Endothelial cell of umbilical vein (primary cell): ENCODE data around the gene AKAP17A. TPM values are rescaled to one million over a fixed set of nuclear protein-coding genes. Genes with fewer than 3 reads are reported as not detected.

Experiments used
- BruUV-seq: library from RNA; stranded (reverse); fragments of 400-500 nt; replicated peaks from 2 replicates; lab custom pipeline; 2021; lab: Mats Ljungman, UMichigan
- CTCF ChIA-PET: fragments of 300-600, 350-600 bp; sonication (Branson Sonifier 250); formaldehyde crosslinking; loops from one replicate; lab custom pipeline; 2021; ENCODE audit warnings: antibody characterized with exemption, inconsistent platforms; lab: Charles Lee
- POLR2A ChIA-PET: fragments of 300-600, 350-600 bp; sonication (Branson Sonifier 250); formaldehyde crosslinking; loops from one replicate; lab custom pipeline; 2021; ENCODE audit warnings: antibody characterized with exemption, inconsistent platforms; lab: Charles Lee
- DNase-seq: peaks from one replicate; pipeline ENCODE4 v3.0.0-alpha.2; 2011; ENCODE audit warnings: low read depth, low spot score
- FAIRE-seq: peaks from 2 replicates; lab custom pipeline; 2011; peaks lifted over from hg19 to GRCh38; lab: Jason Lieb, UNC
- H2AFZ ChIP-seq: 2 replicates; pipeline ENCODE4 v1.6.0; 2012; ENCODE audit warnings: low read depth, low read length, control low read depth, inconsistent platforms
- H3K27ac ChIP-seq: 2 replicates; pipeline ENCODE4 v1.5.1; 2011; ENCODE audit warnings: low read depth, mild to moderate bottlenecking, control low read depth, low read length, moderate library complexity; ENCODE audit not compliant: insufficient read depth
- H3K27me3 ChIP-seq, 2 experiments: 2 replicates each; pipeline versions ENCODE4 v1.6.0 to v1.6.1; 2011; ENCODE audit warnings: low read length in 2 of 2, mixed read lengths in 1 of 2; ENCODE audit not compliant: control insufficient read depth in 2 of 2, insufficient read depth in 2 of 2
- H3K36me3 ChIP-seq, 2 experiments: 2 replicates in 1 of 2; 3 replicates in 1 of 2; pipeline ENCODE4 v1.5.1; 2011; ENCODE audit warnings: low read length in 2 of 2, mild to moderate bottlenecking in 1 of 2, moderate library complexity in 1 of 2; ENCODE audit not compliant: control insufficient read depth in 2 of 2, insufficient read depth in 2 of 2; ENCODE audit errors: extremely low read depth in 1 of 2
- H3K4me1 ChIP-seq: 3 replicates; pipeline ENCODE4 v1.5.1; 2011; ENCODE audit warnings: mild to moderate bottlenecking, low read length; ENCODE audit not compliant: control insufficient read depth, insufficient read depth; ENCODE audit errors: extremely low read depth
- H3K4me2 ChIP-seq: 2 replicates; pipeline ENCODE4 v1.6.1; 2011; ENCODE audit warnings: low read length, control low read depth, mixed read lengths; ENCODE audit not compliant: insufficient read depth
- H3K4me3 ChIP-seq, 3 experiments: fragments of 200-600 bp in 1 of 3; sonication (generic), shearing (Covaris generic) in 1 of 3; replicated peaks in 1 of 3; 2 replicates each; pipeline ENCODE4 v1.5.1; 2011 to 2016; ENCODE audit warnings: control low read depth in 3 of 3, low read length in 3 of 3, mild to moderate bottlenecking in 2 of 3, inconsistent platforms in 1 of 3, low read depth in 1 of 3, moderate library complexity in 1 of 3; ENCODE audit not compliant: insufficient read depth in 1 of 3
- H3K79me2 ChIP-seq: 2 replicates; pipeline ENCODE4 v1.6.0; 2012; ENCODE audit warnings: low read length, inconsistent platforms; ENCODE audit not compliant: control insufficient read depth, insufficient read depth
- H3K9ac ChIP-seq: replicated peaks from 2 replicates; pipeline ENCODE3; 2011; ENCODE audit warnings: low read length, control low read depth; ENCODE audit not compliant: insufficient read depth; ENCODE audit errors: extremely low read depth
- H3K9me1 ChIP-seq: replicated peaks from 3 replicates; pipeline ENCODE4 v1.6.0; 2011; ENCODE audit warnings: mild to moderate bottlenecking, low read length; ENCODE audit not compliant: control insufficient read depth, insufficient read depth; ENCODE audit errors: extremely low read depth
- H3K9me3 ChIP-seq: replicated peaks from 2 replicates; pipeline ENCODE4 v1.5.1; 2012; ENCODE audit warnings: low read length, inconsistent platforms; ENCODE audit not compliant: control insufficient read depth, insufficient read depth
- H4K20me1 ChIP-seq: replicated peaks from 2 replicates; pipeline ENCODE3; 2011; ENCODE audit warnings: mild to moderate bottlenecking, low read length; ENCODE audit not compliant: control insufficient read depth, insufficient read depth; ENCODE audit errors: extremely low read depth
- EZH2 ChIP-seq: IDR thresholded peaks from 2 replicates; pipeline ENCODE4 v1.6.1; 2012; ENCODE audit warnings: borderline replicate concordance, low read depth, mild to moderate bottlenecking, moderate library complexity, low read length, inconsistent platforms; ENCODE audit not compliant: severe bottlenecking
- FOS ChIP-seq: IDR thresholded peaks from 2 replicates; pipeline ENCODE4 v1.6.1; 2011; ENCODE audit warnings: mild to moderate bottlenecking, low read length, moderate library complexity, borderline replicate concordance; ENCODE audit not compliant: insufficient read depth
- GATA2 ChIP-seq: IDR thresholded peaks from 2 replicates; pipeline ENCODE4 v1.7.0; 2011; ENCODE audit warnings: low read depth, mild to moderate bottlenecking, moderate library complexity, mixed read lengths, low read length; ENCODE audit not compliant: insufficient read length, insufficient read depth
- JUN ChIP-seq: IDR thresholded peaks from 2 replicates; pipeline ENCODE4 v1.6.1; 2011; ENCODE audit warnings: borderline replicate concordance, low read depth; ENCODE audit not compliant: insufficient read length, insufficient read depth
- MYC ChIP-seq: IDR thresholded peaks from one replicate; pipeline ENCODE4 v1.6.1; 2011; ENCODE audit warnings: mild to moderate bottlenecking, low read depth, low read length
- POLR2A ChIP-seq: IDR thresholded peaks from 2 replicates; pipeline ENCODE4 v1.6.1; 2012; ENCODE audit warnings: low read depth, mild to moderate bottlenecking, control low read depth, low read length
- POLR2AphosphoS5 ChIP-seq: IDR thresholded peaks from 2 replicates; pipeline ENCODE4 v1.6.1; 2012; ENCODE audit warnings: low read depth, mild to moderate bottlenecking, control low read depth, low read length, moderate library complexity; ENCODE audit not compliant: insufficient read depth
- dilution Hi-C: fragments of 300-500 bp; cut with MboI; formaldehyde crosslinking; loops from one replicate; pipeline ENCODE4 v1.15.0; 2019; ENCODE audit warnings: low sequenced_read_pairs; ENCODE audit not compliant: extremely low pct_ligation_motif_present
- intact Hi-C: fragments of 100-400 bp; cut with micrococcal nuclease; formaldehyde crosslinking; loops from one replicate; pipeline ENCODE4 v1.10.0; 2022
- polyA plus RNA-seq, 4 experiments: library from polyadenylated mRNA; depleted of rRNA in 3 of 4; stranded (reverse) in 3 of 4; unstranded in 1 of 4; fragments of >200 nt; gene quantifications; 2 replicates each; pipeline versions ENCODE4 v1.2.1 to v1.2.3, GENCODE V29; 2011 to 2012; ENCODE audit warnings: missing spikeins in 1 of 4
- total RNA-seq: library from RNA; stranded (reverse); gene quantifications from 2 replicates; pipeline ENCODE4 v1.2.3, GENCODE V29; 2021
- TF ChIP-seq, protein P1 (sequence below): IDR thresholded peaks from 2 replicates; pipeline ENCODE4 v1.6.1; 2011; ENCODE audit not compliant: insufficient read depth, insufficient read length
- TF ChIP-seq, protein P2 (sequence below), 2 donors: IDR thresholded peaks; 1 replicate in 1 of 2; 2 replicates in 1 of 2; pipeline ENCODE4 v1.5.1; 2011; ENCODE audit warnings: low read length in 2 of 2, mild to moderate bottlenecking in 2 of 2, moderate library complexity in 2 of 2, control low read depth in 1 of 2, inconsistent platforms in 1 of 2, low read depth in 1 of 2; ENCODE audit not compliant: insufficient read depth in 1 of 2; ENCODE audit errors: extremely low read depth in 1 of 2

Gene AKAP17A
- total and polyA plus RNA-seq, 2 donors (not counting 3 experiments of a cell fraction or from before 2014, with no cell fraction given) = 25.9 to 45.5 TPM

DNA sequence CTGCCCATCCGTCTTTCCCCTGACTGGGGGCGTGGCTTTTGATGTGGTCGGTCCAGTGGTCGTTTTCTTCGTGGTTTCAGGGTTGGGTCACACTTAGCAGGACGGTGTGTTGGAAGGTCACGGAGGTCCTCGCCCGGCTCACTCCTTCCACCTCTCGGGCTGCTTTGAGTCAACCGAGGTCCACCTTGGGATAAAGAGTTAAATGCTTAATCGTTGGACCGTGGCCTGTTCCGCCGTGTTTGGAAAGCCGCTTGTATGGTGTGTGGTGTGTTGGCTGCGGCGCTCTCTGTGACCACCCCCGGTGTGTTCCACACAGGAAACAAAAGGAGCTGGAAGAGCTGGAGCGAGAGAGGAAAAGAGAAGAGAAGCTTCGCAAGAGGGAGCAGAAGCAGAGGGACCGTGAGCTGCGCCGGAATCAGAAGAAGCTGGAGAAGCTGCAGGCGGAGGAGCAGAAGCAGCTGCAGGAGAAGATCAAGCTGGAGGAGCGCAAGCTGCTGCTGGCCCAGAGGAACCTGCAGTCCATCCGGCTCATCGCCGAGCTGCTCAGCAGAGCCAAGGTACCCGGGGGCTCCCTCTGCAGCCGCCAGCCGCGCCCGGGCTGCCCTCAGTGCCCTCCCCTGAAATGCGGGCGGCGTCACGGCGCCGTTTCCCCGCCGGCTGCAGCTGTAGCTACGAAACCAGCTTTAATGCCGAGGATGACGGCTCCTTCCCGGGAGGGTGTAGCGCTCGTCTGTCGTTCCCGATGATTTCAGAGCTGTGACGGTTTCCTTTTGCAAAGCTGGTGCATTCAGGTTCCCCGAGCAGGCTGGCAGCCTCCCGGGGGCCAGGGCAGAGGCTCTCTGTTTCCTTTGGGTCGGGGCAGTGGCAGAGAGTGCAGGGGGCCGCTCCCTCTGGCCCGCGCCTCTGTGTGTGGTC lies 7.7 kb downstream of the AKAP17A start:
- no TSS peak for BruUV-seq
- H3K79me2 ChIP-seq = peaks cover 28% of the 10 kb centered on the region

More for the DNA sequence above, 7.7 kb downstream of the AKAP17A start:
- dilution Hi-C loops (no loop called here), intact Hi-C loops (no loop called here)
- H3K36me3 ChIP-seq = peaks cover 27 to 66% of the 10 kb centered on the region in 2 experiments
- H3K4me2 ChIP-seq = no peak overlapping the region
- POLR2A ChIA-PET = no interaction called here
- H3K9me1 ChIP-seq = no peaks in the 10 kb centered on the region
- H3K4me1 ChIP-seq = no peaks in the 10 kb centered on the region
- H3K9ac ChIP-seq = no peak overlapping the region
- H3K4me3 ChIP-seq = no peak overlapping the region
- CTCF ChIA-PET = no interaction called here
- no peaks in the 10 kb centered on the region for H4K20me1 ChIP-seq
- no peaks in the 10 kb centered on the region for H3K27me3 ChIP-seq
- DNase-seq (no peak), FAIRE-seq (no peak)
- no peak overlapping the region for H2AFZ ChIP-seq
- TF ChIP-seq FOS = no peak
- no peak for TF ChIP-seq GATA2
- TF ChIP-seq POLR2A = no peak
- TF ChIP-seq, protein P1, sequence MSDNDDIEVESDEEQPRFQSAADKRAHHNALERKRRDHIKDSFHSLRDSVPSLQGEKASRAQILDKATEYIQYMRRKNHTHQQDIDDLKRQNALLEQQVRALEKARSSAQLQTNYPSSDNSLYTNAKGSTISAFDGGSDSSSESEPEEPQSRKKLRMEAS = no peak
- TF ChIP-seq EZH2 = no peak
- TF ChIP-seq POLR2AphosphoS5 = no peak
- TF ChIP-seq, protein P2, sequence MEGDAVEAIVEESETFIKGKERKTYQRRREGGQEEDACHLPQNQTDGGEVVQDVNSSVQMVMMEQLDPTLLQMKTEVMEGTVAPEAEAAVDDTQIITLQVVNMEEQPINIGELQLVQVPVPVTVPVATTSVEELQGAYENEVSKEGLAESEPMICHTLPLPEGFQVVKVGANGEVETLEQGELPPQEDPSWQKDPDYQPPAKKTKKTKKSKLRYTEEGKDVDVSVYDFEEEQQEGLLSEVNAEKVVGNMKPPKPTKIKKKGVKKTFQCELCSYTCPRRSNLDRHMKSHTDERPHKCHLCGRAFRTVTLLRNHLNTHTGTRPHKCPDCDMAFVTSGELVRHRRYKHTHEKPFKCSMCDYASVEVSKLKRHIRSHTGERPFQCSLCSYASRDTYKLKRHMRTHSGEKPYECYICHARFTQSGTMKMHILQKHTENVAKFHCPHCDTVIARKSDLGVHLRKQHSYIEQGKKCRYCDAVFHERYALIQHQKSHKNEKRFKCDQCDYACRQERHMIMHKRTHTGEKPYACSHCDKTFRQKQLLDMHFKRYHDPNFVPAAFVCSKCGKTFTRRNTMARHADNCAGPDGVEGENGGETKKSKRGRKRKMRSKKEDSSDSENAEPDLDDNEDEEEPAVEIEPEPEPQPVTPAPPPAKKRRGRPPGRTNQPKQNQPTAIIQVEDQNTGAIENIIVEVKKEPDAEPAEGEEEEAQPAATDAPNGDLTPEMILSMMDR (IDR thresholded peaks at IDR 0.05; ENCODE audit: extremely low read depth in 1 of 2, insufficient read depth in 1 of 2, low read depth in 1 of 2, low read length in 2 of 2) = no peak
- TF ChIP-seq MYC = no peak
- no peak for TF ChIP-seq JUN
- no peaks in the 10 kb centered on the region for H3K9me3 ChIP-seq
- H3K27ac ChIP-seq = no peak overlapping the region
